Heart left ventricle (tissue), 13 donors: ENCODE measurements around the gene RAB10.

ENCODE experiments used
- POLR2A ChIP-seq, 2 donors: fragments of 450-650 bp; IDR thresholded peaks; one replicate each; pipeline ENCODE4 v1.6.1; 2017; ENCODE audit warnings: antibody characterized with exemption in 2 of 2, mild to moderate bottlenecking in 2 of 2, moderate library complexity in 2 of 2
- TF ChIP-seq, protein P1 (sequence below), 12 donors: fragments of 200-600 bp; sonication (generic) in 4 of 12; IDR thresholded peaks; one replicate each; pipeline versions ENCODE4 v1.5.0 to v1.8.0; 2018 to 2022; ENCODE audit warnings: antibody characterized with exemption in 12 of 12, mild to moderate bottlenecking in 5 of 12
- donor health status: ischemic (EF 13 %, LVEDD 7.1; RV severe dilation, severe dysfunction).
- donor health status: DM: no; HTN: yes; CAD: no.
- donor health status: DM: no; HTN: no; CAD: no.
- donor health status: ischemic (EF 25% LVEDD 6.9; RV normal size, moderate dysfunction).
- donor health status: ischemic (EF 25% LVEDD 5.7; RV mildly dilated, moderate dysfunction).
- donor health status: ischemic (EF 35%, LVEDD 5.7; RV mildly dilated, moderate dysfunction).
- donor health status: nonischemic (EF 11% LVEDD 7.7; RV severe dilation, severe dysfunction).
- donor health status: DM: yes; HTN: yes; CAD: no.
- donor health status: PGD.
- donor health status: ischemic (EF 29% LVEDD 5.4; RV normal size, mild dysfunction).
- donor health status: nonischemic (EF 23%, LVEDD 6.1; RV moderate dilation, normal function).

GRCh38 chr2:26043862-26044696, 10.2 kb downstream of the RAB10 start:
- TF ChIP-seq, protein P1, sequence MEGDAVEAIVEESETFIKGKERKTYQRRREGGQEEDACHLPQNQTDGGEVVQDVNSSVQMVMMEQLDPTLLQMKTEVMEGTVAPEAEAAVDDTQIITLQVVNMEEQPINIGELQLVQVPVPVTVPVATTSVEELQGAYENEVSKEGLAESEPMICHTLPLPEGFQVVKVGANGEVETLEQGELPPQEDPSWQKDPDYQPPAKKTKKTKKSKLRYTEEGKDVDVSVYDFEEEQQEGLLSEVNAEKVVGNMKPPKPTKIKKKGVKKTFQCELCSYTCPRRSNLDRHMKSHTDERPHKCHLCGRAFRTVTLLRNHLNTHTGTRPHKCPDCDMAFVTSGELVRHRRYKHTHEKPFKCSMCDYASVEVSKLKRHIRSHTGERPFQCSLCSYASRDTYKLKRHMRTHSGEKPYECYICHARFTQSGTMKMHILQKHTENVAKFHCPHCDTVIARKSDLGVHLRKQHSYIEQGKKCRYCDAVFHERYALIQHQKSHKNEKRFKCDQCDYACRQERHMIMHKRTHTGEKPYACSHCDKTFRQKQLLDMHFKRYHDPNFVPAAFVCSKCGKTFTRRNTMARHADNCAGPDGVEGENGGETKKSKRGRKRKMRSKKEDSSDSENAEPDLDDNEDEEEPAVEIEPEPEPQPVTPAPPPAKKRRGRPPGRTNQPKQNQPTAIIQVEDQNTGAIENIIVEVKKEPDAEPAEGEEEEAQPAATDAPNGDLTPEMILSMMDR (IDR thresholded peaks at IDR 0.05): no peak
- TF ChIP-seq POLR2A (IDR thresholded peaks at IDR 0.05): no peak
